ENCODE results near the gene SINHCAF.
A peak's percentile ranks its signal among the peaks of the same experiment; 100 is the strongest.
"Not testable (repeated sequence)": the region's sequence is repeated elsewhere in the genome, so short reads cannot be mapped to it uniquely, and the experiment has no call there.

The SINHCAF gene

DNA sequence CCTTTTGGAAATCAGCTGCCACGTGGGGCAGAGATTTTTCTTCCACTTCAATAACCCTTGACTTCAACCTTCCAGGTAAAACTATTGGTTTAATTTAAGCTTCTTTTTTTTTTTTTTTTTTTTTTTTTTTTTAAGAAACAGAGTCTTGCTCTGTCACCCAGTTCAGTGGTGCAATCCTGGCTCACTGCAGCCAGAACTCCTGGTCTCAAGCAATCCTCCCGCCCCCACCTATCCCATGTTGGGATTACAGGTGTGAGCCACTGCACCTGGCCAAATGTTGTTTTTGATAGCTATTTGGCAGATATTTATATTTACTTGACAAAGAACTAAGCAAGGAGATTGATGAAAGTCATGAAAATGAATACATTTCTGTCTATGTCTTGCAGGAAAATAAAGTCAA is 65.1 kb downstream of the SINHCAF start:
- DNase-seq: no peak

- DNase-seq: no peak
These were observed 66.6 kb downstream of the SINHCAF start for GRCh38 chr12:31259136-31259886.

DNA sequence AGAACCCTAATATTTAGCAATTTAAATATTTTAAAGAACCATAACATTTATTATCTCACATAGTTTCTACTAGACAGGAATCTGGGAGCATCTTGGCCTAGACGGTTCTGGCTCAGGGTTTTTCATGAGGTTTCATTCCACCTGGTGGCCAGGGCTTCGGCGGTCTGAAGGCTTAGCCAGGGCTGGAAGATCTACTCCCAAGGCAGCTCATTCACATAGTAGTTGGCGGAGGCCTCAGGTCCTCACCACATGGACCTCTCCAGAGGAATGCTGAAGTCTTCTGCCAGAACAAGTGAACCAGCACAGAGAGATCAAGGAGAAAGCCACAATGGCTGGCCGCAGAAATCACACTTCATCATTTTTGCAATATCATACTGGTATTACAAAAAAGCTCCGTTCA is 68.2 kb downstream of the SINHCAF start:
- no peak for DNase-seq

DNA sequence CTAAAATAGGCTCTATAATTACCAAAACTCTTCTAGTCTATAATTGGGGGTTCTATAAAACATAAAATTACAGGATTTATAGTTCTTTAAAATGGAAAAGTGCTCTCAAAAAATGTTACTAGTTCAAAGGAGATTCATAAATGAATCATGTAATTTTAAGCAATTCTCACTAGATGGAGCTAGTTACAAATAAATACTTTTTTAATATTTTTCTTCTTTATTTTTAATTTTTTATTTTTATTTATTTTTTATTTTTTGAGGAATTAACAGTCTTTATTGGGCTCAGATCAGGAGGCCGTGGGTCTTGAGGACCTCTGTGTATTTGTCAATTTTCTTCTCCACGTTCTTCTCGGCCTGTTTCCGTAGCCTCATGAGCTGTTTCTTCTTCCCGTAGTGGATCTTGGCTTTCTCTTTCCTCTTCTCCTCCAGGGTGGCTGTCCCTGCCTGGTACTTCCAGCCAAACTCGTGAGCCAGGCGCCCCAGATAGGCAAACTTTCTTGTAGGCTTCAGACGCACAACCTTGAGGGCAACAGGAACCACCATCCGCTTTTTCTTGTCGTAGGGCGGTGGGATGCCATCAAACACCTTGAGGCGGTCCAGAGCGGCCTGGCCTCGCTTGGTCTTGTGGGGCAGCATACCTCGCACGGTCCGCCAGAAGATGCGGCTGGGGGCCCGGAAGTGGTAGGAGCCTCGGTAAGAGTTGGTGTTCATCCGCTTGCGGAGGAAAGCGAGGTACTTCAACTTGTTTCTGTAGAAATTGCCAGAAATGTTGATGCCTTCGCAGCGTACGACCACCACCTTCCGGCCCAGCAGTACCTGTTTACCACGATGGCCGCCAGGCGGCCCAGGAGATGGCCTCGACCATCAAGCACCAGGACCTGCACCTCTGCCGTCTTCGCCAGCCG is 74.0 kb downstream of the SINHCAF start:
- DNase-seq: not testable (repeated sequence)

- no peak for DNase-seq
These were observed 75.8 kb downstream of the SINHCAF start for GRCh38 chr12:31250179-31250578.

DNA sequence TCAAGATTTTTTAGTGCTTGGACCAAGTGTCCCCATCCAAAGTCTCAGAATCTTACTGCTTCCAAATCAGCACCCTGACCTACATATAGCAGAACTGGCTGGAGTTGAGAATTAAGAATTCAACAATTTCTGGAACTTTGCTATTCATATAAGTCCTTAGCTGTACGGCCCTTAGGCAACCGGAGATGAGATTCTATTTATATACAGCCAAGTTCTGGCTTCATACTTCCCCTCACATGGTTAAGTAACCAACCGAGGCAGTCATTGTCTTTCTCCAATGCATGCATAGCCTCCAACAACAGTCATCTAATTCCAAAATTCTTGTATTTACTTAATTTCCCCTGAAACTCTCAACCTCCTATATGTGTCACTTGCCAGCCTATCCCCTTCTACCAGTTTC is 76.6 kb downstream of the SINHCAF start:
- DNase-seq: no peak

- no peak for DNase-seq
These were observed 77.1 kb downstream of the SINHCAF start for GRCh38 chr12:31248815-31249214.

GRCh38 chr12:31248337-31248736 is 77.6 kb downstream of the SINHCAF start:
- no peak for DNase-seq

GRCh38 chr12:31246470-31246850 is 79.5 kb downstream of the SINHCAF start:
- no peak for DNase-seq

DNA sequence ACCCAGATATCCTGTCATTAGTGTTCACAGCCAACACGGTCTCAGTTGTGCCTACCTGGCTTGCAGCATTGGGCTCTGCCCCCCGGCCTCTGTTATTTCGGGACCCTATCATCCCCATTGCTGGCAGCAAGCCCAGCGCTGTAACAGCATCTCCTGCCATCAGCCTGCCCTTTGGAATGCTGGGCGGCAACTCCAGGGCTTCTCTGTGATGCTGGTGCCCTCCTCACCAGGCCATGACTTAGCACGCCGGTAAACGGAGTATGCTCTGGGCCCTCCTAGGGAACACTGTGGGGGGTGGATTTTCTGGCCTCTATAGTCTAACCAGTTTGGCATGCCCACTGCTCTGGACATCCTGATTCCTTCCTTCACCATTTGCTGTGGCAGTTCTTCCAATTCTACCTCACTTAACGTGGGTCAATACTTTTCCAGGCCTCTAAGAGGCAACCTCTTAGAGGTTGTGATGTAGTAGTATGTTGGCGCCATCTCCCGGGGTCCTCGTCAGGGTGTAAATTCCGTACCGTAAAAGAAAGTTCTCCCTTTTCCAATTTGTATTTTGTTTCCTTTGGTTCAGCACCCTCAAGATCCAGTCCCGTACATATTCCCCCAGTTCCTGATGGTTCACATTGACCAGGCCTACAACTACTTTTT is 80.0 kb downstream of the SINHCAF start:
- DNase-seq: no peak

- not testable (repeated sequence) for DNase-seq
These were observed 83.5 kb downstream of the SINHCAF start for GRCh38 chr12:31242418-31242817.

DNA sequence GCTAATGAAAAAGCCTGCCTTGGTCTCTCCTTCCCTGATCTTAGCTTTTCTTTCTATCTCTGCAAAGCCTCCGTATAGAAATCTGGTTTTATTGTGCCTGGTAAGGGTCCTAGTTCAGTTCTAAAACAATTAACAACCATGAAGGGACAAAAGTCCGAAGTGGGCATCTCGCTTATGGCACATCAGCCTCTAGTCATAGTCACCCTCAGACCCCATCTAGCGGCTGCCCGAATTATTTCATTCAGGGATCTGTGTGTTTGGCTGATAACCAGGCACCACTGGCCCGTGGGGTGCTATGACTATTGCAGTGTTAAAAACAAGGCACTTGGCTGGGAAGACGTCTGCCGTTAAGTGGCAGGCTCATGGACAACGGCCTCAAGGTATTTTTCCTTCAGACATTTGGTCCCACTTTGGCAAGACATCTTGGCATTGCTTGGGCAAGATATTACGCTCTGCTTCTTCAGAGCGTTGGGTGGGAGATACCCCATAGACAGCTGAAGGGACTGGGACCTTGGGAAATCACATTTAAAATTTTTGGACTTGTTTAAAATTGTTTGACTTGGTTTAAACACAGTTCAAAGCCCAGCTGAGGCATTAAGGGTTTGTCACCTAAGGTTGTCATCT is 87.1 kb downstream of the SINHCAF start:
- peak; percentile 38 for DNase-seq

GRCh38 chr12:31238333-31238732 is 87.6 kb downstream of the SINHCAF start:
- DNase-seq: not testable (repeated sequence)

- no peak for DNase-seq
These were observed 88.8 kb downstream of the SINHCAF start for GRCh38 chr12:31236998-31237637.

- DNase-seq: no peak
These were observed 90.0 kb downstream of the SINHCAF start for GRCh38 chr12:31235868-31236395.

GRCh38 chr12:31234955-31235867 is 90.7 kb downstream of the SINHCAF start:
- DNase-seq: no peak

DNA sequence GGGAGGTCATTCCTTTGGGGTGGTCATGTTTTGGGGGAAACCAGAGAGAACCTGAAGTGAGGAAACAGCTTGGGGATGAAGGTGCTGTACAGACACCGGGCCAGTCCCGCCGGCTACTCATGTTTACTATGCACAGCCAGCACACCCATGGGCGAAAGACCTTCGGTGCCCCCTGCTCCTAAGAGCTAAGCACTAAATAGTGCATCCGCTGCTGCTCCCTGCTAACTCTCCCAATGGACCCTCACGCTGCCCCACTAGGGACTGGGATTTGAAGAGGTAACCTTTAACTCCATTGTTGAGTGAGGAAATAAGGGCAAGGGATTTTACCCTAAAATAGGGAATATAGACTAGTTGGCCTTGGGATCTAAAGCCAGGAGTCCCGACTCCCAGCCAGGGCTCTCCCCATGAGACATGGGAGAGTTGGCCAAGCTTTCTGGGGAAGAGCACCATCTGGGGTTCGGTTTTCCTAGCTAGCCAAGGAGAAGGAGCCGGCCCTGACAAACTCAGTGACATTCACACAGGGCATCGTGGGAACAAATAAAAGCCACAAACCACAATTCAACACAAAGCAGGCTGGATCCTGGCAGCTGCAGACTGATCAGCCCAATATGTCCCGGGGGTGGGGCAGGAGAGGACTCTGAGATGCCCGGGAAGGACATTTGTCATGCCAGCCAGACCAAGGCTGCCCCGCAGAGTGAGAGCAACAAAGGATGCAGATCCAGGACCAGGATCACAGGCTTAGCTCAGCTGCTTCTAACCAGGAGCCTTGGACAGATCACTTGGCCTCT is 91.7 kb downstream of the SINHCAF start:
- no peak for DNase-seq

GRCh38 chr12:31233061-31233730 is 92.8 kb downstream of the SINHCAF start:
- DNase-seq: no peak

DNA sequence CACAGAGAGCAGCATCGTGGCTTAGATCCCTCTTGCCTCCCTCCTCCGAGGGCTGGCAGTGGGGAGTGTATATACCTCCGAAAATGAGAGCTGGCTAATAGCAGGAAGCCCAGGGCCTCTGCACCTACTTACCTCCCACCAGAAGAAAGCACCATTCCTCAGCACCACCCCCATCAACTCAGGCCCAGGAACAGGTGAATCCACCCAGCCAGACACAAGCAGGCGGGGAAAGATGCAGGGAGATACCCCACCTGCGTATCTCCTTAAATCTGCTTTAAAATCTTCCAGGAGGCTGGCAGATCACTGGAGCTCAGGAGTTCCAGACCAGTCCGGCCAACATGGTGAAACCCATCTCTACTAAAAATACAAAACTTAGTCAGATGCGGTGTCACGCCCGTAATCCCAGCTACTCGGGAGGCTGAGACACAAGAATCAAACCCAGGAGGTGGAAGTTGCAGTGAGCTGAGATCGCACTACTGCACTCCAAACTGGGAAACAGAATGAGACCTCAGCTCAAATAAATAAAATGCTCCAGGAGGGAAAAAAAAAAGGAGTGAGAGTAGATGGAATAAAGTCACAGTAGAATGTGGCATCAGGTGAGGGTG is 93.5 kb downstream of the SINHCAF start:
- DNase-seq: no peak
